NCI-H1694 (cell line): ENCODE results near the gene GRID1.

Experiments used
- DNase-seq: peaks from one replicate; lab custom pipeline; 2025; lab: John Stamatoyannopoulos, UW

Gene GRID1

GRCh38 chr10:86227501-86228258 lies 138.9 kb downstream of the GRID1 start:
- DNase-seq = no peak

- DNase-seq = no peak
Measured at GRCh38 chr10:86226781-86227201, 139.8 kb downstream of the GRID1 start.

GRCh38 chr10:86226016-86226415 lies 140.6 kb downstream of the GRID1 start:
- no peak for DNase-seq

GRCh38 chr10:86225103-86225782 lies 141.4 kb downstream of the GRID1 start:
- no peak for DNase-seq

GRCh38 chr10:86224354-86225102 lies 142.1 kb downstream of the GRID1 start:
- DNase-seq = no peak

- DNase-seq = no peak
Measured at GRCh38 chr10:86223256-86223655, 143.3 kb downstream of the GRID1 start.

GRCh38 chr10:86222687-86223086 lies 143.9 kb downstream of the GRID1 start:
- DNase-seq = no peak

GRCh38 chr10:86222336-86222650 lies 144.3 kb downstream of the GRID1 start:
- no peak for DNase-seq

GRCh38 chr10:86221442-86222335 lies 144.9 kb downstream of the GRID1 start:
- no peak for DNase-seq

GRCh38 chr10:86220626-86221025 lies 146.0 kb downstream of the GRID1 start:
- no peak for DNase-seq

GRCh38 chr10:86219271-86219670 lies 147.3 kb downstream of the GRID1 start:
- no peak for DNase-seq

- no peak for DNase-seq
Measured at GRCh38 chr10:86218842-86219241, 147.8 kb downstream of the GRID1 start.

- DNase-seq = no peak
Measured at GRCh38 chr10:86218160-86218559, 148.4 kb downstream of the GRID1 start.

GRCh38 chr10:86217371-86218080 lies 149.1 kb downstream of the GRID1 start:
- DNase-seq = no peak

GRCh38 chr10:86216886-86217285 lies 149.7 kb downstream of the GRID1 start:
- DNase-seq = no peak

GRCh38 chr10:86215712-86216111 lies 150.9 kb downstream of the GRID1 start:
- no peak for DNase-seq

- no peak for DNase-seq
Measured at GRCh38 chr10:86215046-86215445, 151.5 kb downstream of the GRID1 start.

- DNase-seq = no peak
Measured at GRCh38 chr10:86213148-86213547, 153.4 kb downstream of the GRID1 start.

GRCh38 chr10:86212391-86212700 lies 154.2 kb downstream of the GRID1 start:
- no peak for DNase-seq

- DNase-seq = no peak
Measured at GRCh38 chr10:86211691-86212390, 154.8 kb downstream of the GRID1 start.

GRCh38 chr10:86210416-86210815 lies 156.2 kb downstream of the GRID1 start:
- no peak for DNase-seq
